GM21786 (cell line): Measurements from ENCODE around the gene GPT2.
"Not testable (repeated sequence)": the region's sequence is repeated elsewhere in the genome, so short reads cannot be mapped to it uniquely, and the experiment has no call there.

Experiments
- ATAC-seq: cut with Tn5 transposase; IDR thresholded peaks from one replicate; pipeline ENCODE4 v1.9.1; 2021; ENCODE audit not compliant: unreplicated experiment

Gene GPT2

DNA sequence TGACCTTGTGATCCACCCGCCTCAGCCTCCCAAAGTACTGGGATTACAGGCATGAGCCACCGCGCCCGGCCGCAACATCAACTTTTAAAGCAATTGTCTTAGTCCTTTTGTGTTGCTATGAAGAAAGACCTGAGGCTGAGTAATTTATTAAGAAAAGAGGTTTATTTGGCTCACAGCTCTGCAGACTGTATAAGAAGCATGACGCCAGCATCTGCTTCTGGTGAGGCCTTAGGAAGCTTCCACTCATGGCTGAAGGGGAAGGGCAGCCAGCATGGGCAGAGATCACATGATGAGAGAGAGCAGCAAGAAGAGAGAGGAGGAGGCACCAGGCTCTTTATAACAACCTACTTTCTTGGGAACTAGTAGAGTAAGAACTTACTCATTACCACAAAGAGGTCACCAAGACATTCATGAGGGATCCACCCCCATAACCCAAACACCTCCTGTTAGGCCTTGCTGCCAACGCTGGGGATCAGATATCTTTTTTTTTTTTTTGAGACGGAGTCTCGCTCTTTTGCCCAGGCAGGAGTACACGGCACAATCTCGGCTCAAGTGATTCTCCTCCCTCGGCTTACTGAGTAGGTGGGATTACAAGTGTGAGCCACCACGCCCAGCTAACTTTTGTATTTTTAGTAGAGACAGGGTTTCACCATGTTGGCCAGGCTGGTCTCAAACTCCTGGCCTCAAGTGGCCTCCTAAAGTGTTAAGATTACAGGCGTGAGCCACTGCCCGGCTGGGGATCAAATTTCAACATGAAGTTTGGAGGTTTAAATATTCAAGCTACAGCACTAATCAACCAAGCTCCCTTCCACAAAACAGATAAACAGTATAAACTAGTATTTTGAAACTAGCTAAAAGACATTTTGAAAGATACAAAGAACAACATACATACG lies 21.4 kb upstream of the GPT2 start:
- no peak for ATAC-seq

DNA sequence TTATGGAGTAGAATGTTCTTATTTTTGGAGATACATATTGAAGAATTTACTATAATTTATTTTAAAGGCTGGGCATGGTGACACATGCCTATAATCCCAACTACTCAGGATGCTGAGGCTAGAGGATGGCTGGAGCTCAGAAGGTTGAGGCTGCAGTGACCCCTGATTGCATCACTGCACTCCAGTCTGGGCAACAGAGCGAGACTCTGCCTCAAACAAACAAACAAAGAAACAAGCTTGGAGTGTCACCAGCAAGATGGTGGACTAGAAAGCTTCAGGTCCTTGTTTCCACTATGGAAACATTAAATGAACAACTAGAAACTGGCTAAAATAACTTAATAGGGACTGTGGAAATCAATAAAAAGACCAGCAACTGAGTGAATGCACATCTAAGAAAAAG lies 17.9 kb upstream of the GPT2 start:
- ATAC-seq: no peak

DNA sequence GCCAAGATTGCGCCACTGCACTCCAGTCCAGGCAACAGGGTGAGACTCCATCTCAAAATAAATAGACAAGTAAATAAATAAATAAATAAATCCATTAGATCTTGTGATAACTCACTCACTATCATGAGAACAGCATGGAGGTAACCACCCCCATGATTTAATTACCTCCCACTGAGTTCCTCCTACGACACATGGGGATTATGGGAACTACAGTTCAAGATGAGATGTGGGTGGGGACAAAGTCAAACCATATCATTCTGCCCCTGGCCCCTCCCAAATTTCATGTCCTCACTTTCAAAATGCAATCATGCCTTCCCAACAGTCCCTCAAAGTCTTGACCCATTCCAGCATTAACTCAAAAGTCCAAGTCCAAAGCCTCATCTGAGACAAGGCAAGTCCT lies 16.7 kb upstream of the GPT2 start:
- ATAC-seq: not testable (repeated sequence)

DNA sequence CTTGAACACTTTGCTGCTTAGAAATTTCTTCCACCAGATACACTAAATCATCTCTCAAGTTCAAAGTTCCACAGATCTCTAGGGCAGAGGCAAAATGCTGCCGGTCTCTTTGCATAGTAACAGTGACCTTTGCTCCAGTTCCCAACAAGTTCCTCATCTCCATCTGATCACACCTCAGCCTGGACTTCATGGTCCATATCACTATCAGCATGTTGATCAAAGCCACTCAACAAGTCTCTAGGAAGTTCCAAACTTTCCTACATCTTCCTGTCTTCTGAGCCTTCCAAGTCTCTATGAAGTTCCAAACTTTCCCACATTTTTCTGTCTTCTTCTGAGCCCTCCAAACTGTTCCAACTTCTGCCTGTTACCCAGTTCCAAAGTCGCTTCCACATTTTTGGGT lies 15.3 kb upstream of the GPT2 start:
- not testable (repeated sequence) for ATAC-seq

DNA sequence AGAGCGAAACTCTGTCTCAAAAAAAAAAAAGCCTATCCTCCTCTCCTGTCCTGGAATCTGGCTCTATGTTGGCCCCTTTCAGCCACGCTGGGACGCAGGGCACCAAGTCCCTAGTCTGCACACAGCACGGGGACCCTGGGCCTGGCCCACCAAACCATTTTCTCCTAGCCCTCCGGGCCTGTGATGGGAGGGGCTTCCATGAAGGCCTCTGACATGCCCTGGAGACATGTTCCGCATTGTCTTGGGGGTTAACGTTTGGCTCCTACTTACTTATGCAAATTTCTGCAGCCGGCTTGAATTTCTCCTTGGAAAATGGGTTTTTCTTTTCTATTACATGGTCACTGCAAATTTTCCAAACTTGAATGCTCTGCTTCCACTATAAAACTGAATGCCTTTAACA lies 12.6 kb upstream of the GPT2 start:
- ATAC-seq: no peak

DNA sequence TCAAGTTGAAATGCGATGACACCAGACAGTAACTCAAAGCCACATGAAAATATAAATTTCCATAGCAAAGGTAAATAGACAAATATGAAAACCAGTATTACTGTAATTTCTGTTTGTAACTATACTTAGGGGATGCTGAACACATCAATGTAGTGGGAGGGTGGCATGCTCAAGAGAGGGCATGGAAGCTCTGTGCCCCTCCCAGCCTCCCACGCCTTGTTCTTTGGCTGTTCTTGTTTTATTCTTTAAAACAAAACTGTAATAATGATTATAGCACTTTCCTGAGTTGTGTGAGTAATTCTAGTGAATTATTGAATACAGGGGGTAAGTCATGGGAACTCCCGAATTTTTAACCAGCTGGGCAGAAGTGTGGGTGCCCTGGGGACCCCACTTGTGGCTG lies 11.0 kb upstream of the GPT2 start:
- no peak for ATAC-seq

DNA sequence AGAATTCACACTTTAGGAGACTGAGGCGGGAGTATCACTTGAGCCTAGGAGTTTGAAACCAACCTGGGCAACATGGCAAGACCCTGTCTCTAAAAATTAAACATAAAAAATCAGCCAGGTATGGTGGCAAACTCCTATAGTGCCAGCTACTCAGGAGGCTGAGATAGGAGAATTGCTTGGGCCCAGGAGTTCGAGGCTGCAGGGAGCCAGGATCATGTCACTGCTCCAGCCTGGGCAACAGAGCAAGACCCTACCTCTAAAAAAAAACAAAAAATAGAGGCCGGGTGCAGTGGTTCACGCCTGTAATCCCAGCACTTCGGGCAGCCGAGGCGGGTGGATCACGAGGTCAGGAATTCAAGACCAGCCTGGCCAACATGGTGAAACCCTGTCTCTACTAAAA lies 8.9 kb upstream of the GPT2 start:
- ATAC-seq: no peak

DNA sequence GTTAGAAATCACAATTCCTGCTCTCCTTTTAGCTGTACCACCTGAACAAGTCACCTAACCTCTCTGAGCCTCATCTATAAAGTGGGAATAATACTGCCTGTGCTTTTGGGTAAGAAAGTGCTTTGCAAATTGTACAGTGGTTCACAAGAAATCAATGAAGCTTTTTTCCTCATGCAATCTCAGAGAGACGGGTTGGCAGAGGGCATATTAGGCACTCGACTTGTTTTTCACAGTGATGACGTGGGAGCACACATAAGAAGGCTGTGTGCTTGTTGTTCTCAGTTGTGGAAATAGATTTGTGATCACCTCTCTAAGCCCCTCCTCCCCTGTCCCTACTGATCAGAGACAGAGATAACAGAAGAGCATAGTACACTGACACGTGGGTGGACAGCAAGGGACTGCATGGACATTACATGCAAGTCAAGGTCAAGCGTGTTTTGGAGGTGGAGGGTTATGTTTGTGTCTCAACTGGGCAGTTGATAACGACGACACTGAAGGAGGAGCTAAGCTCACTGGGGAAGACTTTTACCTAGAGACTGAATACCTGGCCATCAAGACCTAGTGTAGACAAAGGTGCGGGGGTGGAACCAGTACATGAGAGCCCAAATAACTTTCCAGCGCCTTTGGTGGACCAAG lies 1.7 kb upstream of the GPT2 start:
- ATAC-seq: no peak

DNA sequence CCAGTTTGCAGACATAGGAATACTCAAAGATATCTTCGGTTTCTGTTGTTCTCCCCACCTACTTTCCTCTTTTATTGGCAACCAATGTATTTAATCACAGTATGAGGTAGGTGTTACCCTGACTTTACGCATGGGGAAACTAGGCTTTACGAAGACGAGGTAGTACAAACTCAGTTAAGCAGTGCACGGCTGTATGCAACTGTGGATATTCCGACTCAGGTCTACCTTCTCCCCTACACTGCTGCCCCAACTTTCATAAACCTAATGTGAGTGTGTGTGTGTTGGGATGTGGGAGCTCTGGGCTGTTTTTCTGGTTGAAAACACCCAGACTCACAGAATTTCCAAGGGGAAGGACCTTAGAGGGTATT lies 1.2 kb upstream of the GPT2 start:
- ATAC-seq: no peak

DNA sequence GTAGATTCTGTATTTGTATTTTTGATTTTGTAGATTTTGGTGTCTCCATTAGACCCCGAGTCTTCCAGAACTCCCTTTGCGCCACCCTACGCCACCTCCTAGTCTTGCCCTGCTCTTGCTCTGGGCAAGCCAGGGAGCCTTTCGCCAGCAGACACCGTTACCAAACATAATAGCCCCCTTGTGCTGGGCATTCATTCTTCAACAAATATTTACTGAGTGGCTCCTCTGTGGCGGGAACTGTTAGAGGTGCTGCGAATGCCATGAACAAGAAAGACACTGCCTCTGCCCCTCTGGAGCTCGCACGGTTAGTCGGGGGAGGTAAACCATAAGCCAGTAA lies 841 bp upstream of the GPT2 start:
- no peak for ATAC-seq

DNA sequence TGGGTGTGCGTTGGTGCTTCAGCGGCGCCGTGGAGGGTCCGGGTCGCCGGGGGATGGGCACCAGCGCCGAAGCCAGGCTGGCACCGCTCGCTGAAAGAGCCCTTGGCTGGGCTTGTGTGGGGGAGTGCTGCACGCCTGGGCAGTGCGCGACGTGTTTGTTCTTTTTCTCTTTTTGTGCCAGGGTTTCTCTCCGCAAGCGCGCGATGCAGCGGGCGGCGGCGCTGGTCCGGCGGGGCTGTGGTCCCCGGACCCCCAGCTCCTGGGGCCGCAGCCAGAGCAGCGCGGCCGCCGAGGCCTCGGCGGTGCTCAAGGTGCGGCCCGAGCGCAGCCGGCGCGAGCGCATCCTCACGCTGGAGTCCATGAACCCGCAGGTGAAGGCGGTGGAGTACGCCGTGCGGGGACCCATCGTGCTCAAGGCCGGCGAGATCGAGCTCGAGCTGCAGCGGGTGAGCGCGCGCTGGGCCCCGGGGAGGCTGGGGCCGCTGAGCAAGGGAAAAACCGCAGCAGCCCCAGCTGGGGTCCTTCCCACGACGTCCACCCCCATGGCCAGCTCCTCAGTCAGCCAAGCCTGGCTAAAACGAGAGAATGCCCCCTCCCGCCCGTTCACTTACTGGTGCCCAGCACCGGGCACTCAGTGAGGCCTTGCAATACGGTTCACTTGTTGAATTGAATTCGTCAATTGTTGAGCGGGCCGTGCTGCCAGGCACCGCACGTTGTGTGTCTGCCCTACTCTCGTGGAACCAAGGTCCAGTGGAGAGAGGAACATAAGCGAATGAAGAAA lies 541 bp downstream of the GPT2 start:
- ATAC-seq: peak; percentile 4

DNA sequence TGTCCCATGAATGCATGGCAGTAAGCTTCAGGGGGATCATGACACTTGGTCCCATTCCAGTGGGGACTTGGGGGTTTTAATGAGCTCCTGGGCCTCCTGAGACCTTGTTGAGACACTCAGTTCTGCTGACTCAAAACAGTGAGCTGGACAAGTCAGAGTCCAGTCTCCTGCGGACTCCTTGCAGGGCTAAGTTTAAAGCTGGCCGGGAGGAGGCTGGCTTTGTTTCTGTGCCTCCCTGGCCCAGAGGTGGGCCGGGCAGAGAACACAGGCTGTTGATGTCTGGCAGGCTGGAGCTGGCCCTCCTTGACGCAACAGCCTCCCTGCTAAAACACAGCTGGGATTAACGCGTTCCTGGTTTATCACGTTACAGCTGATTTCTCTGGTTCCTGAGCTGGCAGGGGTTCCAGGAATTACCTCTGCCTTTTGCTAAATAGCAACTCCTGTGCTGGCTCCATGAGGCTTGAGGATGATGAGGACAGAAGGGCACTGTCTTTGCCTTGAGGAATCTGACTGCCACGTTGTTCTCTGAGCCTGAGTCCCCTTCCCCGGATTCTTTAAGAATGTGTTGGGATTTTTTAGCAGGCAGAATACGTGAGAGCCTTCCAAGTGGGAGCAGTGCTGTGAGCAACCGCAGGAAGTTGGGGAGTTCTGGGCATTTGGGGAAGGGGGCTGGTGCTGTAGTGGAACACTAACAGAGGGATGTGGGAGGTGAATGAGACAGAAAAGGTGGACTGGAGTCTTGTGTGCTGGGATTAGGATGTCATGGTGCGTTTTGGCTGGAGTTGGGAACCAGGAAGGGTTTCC lies 2.0 kb downstream of the GPT2 start:
- no peak for ATAC-seq

DNA sequence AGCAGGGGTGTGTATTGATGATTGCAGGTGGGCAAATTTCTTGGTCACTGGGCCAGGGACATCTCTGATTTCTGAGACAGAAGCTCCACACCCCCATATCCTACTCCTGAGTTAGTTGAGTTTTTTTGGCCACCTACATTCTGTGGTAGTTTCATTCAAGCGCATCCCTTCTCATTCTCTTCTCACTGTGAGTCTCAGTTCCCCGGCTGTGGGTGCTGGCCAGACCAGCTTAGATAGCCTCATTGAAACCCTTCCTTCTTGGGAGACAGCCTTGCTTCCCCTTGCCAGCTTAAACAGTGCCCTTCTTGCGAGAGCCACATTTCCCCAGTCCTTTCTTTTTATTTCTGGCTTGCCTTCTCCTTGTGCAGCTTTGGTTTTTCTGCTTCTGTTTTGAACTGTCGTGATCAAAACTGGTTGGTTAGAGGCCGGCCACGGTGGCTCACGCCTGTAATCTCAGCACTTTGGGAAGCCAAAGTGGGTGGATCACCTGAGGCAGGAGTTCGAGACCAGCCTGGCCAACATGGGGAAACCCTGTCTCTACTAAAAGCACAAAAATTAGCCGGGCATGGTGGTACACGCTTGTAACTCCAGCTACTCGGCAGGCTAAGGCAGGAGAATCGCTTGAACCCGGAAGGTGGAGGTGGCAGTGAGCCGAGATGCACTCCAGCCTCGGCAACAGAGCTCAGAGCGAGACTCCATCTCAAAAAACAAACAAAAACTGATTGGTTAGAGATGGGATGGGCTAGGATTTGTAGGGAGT lies 2.8 kb downstream of the GPT2 start:
- ATAC-seq: no peak

DNA sequence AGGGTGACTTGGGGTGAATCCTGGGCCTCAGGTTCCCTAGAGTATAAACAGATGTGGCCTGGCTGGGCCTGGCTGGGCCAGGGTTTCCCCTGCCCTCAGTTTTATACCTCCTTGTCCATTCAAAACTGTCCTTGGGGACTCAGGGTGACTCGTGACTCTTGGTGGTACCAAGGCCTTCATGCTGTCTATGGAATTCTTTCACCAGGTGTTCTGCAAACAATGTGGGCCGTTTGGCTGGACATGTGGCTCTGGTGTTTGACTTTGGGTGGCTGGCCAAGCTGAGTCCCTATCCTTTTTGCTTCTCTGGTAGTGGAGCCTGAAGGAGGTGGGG lies 3.3 kb downstream of the GPT2 start:
- ATAC-seq: no peak

DNA sequence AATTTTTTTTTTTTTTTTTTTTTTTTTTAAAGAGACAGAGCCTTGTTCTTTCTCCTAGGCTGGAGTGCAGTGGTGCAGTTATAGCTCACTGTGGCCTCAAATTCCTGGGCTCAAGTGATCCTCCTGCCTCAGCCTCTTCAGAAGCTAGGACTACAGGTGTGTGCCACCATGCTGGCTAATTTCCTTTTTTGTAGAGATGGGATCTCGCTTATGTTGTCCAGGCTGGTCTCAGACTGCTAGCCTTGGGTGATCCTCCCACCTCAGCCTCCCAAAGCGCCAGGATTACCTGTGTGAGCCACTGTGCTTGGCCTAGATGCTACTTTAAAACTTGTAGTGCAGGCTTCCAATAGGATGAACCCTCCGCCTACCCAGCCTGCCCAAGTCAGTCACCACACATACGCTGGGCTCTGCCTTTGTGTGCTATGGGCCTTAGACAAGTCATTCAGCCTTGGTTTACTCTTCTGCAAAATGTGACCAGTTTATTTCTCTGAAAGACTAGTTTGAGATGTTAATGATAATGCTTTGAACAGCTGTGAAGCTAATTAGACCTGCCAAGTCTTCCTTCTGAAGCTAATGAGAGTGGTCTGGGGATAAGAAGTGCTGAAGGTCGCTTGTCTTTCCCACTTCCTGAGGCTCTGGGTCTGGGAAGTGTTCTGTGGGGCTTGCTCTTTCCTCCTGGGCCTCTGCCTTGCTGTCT lies 5.2 kb downstream of the GPT2 start:
- ATAC-seq: no peak

DNA sequence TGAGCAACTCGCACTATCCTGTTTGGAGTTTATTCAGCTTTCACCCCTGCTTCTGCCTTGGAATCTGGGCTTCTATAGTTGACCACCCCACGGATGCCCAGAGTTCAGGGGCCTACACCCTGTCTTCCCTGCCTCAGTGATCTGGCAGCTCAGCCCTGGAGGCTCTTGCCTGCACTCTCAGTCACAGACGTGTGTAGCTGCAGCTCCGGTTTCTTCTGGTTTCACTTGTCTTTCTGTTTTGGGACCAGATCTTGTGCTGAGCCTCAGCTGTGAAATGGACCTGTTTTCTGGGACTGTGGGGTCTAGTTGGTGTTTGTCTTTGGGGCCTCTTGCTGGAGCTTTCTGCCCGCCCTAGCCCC lies 5.8 kb downstream of the GPT2 start:
- ATAC-seq: peak; percentile 62

DNA sequence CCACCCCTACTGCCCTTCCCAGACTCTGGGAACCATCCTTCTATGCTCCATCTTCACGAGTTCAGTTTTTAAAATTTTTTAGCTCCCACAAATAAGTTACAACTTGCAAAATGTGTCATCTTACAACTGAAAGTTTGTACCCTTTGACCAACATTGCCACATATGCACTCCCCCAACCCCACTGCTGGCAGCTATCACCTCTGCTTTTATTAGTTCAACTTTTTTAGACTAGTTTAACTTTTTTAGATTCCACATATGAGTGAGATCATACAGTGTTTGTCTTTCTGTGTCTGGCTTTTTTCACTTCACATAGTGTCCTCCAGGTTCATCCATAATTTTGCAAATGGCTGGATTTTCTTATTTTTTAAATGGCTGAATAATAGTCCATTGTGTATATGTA lies 7.7 kb downstream of the GPT2 start:
- no peak for ATAC-seq

DNA sequence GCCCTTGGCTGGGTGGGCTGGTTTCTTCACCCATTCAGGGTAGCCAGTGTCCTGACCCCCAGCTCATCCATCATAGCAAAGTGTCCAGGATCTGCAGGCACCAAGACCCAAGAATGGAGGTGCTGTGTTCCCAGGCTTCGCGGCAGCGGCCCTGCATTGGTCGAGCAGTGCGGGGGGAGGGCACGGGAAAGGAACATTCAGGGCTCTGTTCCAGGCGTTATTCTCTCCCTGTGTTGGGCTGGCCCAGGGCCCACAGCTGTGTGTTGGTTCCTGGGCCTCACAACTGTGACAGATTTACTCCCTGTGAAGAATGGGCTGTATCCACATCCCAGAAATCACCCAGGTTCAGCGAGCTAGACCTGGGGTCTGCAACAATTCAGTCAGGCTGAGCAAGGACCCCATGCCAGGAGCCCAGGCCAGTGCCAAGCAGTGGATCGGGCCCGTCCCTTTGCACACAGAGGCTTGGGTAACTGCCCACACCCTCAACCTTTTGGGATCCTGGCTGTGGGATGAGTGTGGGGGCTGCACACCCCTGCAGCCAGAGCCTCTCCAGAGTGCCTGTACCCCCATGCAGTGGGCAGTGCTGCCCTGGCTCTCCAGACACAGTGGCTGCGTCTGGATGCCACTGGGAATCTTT lies 10.0 kb downstream of the GPT2 start:
- ATAC-seq: no peak

DNA sequence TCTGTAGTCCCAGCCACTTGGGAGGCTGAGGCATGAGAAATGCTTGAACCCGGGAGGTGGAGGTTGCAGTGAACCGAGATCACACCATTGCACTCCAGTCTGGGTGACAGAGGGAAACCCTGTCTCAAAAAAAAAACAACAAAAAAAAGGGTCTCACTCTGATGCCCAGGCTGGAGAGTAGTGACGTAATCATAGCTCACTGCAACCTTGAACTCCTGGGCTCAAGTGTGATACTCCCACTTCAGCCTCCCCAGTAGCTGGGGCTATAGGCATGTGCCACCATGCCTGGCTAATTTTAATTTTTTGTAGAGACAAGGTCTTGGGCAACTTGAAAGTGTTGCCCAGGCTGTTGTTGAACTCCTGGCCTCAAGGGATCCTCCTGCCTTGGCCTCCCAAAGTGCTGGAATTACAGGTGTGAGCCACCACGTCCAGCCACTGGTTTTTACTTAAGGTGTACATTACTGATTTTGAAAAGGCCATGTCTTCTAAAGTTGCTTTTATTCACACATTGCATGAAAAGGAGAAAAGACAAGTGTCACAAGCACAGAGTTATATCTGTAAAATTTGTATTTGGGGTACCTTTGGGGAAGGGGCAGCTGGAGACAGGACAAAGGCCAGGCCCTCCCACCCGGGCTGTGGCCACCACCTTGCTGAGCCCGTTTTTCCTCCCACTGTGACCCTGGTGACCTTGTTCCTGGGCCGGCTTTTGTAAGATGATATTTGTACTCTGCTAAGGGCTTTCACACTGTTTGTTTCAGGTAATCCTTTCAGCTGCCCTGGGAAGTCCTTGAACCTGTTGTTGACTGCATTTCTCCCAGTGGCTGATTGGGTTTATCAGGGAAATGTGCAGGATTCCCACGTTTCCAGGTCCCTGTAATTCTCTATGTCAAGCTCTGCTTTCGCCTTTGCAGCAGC lies 11.5 kb downstream of the GPT2 start:
- no peak for ATAC-seq
